SH-SY5Y (cell line): Measurements from ENCODE around the gene SGF29.

ENCODE experiments used
- GATA2 ChIP-seq: IDR thresholded peaks from 2 replicates; pipeline ENCODE4 v1.6.1; 2011; ENCODE audit warnings: mild to moderate bottlenecking, low read depth, low read length
- GATA3 ChIP-seq: IDR thresholded peaks from 2 replicates; pipeline ENCODE4 v1.6.1; 2011; ENCODE audit warnings: low read depth, mild to moderate bottlenecking, low read length, moderate library complexity

DNA sequence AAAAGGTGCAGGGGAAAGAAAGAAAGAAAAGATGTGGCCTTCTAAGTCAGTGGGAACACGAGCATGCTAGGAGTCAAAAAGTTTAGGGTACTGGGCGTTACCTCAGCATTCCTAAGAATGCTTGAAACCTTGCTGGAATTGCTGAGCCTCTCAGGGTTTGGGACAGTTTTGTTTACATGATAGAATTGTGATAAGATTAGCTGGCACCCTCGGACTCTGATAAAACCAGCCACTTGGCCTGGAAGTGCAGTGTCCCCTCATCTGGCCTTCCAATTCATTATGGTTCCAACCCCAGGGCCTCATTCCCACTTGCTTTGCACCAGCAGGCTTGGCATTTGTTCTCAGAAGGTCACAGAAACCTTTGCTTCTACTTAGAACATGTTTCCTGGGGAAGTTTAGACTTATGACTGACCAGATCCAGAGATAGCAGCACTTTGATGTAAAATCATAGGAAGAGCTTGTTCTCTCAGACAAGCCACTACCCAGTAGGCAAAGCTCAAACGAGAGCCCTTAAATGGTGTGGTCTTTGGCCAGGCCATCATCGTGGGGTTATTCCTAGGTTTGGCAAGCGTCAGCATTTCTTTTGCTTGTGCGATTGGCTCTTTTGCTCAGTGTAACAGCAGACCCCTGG, 8.0 kb downstream of the SGF29 start:
- TF ChIP-seq GATA2 (no peak), GATA3 (no peak)
